HCT116 (cell line): ENCODE measurements around the gene RGS8. TPM values are rescaled to one million over a fixed set of nuclear protein-coding genes. Genes with fewer than 3 reads are reported as not detected.
"Not testable (repeated sequence)": the region's sequence is repeated elsewhere in the genome, so short reads cannot be mapped to it uniquely, and the experiment has no call there.

Experiments used
- ATAC-seq: fragments of 200-7000 bp; cut with Tn5 transposase; 2 replicates; pipeline ENCODE4 v1.9.1; 2020; ENCODE audit warnings: mild to moderate bottlenecking, moderate library complexity
- BruUV-seq: library from RNA; stranded (reverse); fragments of 400-500 nt; replicated peaks from 2 replicates; lab custom pipeline; 2021; lab: Mats Ljungman, UMichigan
- CTCF ChIA-PET: fragments of 300-600 bp; sonication (Branson Sonifier 250); formaldehyde crosslinking; loops from one replicate; lab custom pipeline; 2021; ENCODE audit warnings: antibody characterized with exemption; lab: Charles Lee
- POLR2A ChIA-PET: fragments of 300-600, 350-600 bp; sonication (Branson Sonifier 250); formaldehyde crosslinking; loops from one replicate; lab custom pipeline; 2021; ENCODE audit warnings: antibody characterized with exemption; lab: Charles Lee
- RAD21 ChIA-PET, 2 experiments: fragments of 300-600 bp; sonication (Branson Sonifier 250); formaldehyde crosslinking; loops; one replicate each; lab custom pipeline; 2023; ENCODE audit warnings: low total read pairs in 2 of 2; ENCODE audit not compliant: uncharacterized antibody in 2 of 2, unreplicated experiment in 2 of 2, low non-redundant PET in 1 of 2; lab: Charles Lee
- DNase-seq: peaks from one replicate; pipeline ENCODE4 v3.0.0-alpha.2; 2010; ENCODE audit warnings: low read depth, low spot score
- H2AFZ ChIP-seq: fragments of 200-600 bp; shearing (Covaris generic), sonication (generic); 2 replicates; pipeline ENCODE4 v1.6.1; 2017; ENCODE audit warnings: low read depth, mixed run types, mixed read lengths, antibody characterized with exemption, low read length; ENCODE audit not compliant: poor library complexity, severe bottlenecking
- H3K27ac ChIP-seq: 2 replicates; pipeline ENCODE4 v1.5.1; 2012; ENCODE audit warnings: low read depth, low read length
- H3K27me3 ChIP-seq: fragments of 200-600 bp; sonication (generic); 2 replicates; pipeline ENCODE4 v1.6.1; 2016; ENCODE audit warnings: mixed run types, low read length, mixed read lengths; ENCODE audit not compliant: insufficient read depth
- H3K36me3 ChIP-seq, 2 experiments: fragments of 200-500 bp in 1 of 2; fragments of 200-600 bp in 1 of 2; sonication (Bioruptor generic) in 1 of 2; sonication (generic) in 1 of 2; 2 replicates each; pipeline versions ENCODE4 v1.5.1 to v1.6.1; 2014 to 2016; ENCODE audit warnings: low read length in 2 of 2, inconsistent platforms in 1 of 2, mixed read lengths in 1 of 2, mixed run types in 1 of 2; ENCODE audit not compliant: insufficient read depth in 2 of 2, control insufficient read depth in 1 of 2
- H3K4me1 ChIP-seq, 2 experiments: fragments of 200-600 bp in 1 of 2; sonication (generic) in 1 of 2; 2 replicates each; pipeline versions ENCODE4 v1.5.1 to v1.6.1; 2012 to 2017; ENCODE audit warnings: low read length in 2 of 2, inconsistent platforms in 1 of 2, mild to moderate bottlenecking in 1 of 2, mixed read lengths in 1 of 2, mixed run types in 1 of 2, moderate library complexity in 1 of 2; ENCODE audit not compliant: insufficient read depth in 2 of 2, control insufficient read depth in 1 of 2
- H3K4me2 ChIP-seq: fragments of 200-600 bp; sonication (generic); 2 replicates; pipeline ENCODE4 v1.6.1; 2017; ENCODE audit warnings: mixed run types, low read length, mixed read lengths
- H3K4me3 ChIP-seq, 2 experiments: fragments of 200-600 bp in 1 of 2; sonication (generic) in 1 of 2; replicated peaks in 1 of 2; 2 replicates each; pipeline ENCODE4 v1.5.1; 2011 to 2016; ENCODE audit warnings: low read length in 2 of 2, control low read depth in 1 of 2, low read depth in 1 of 2, mild to moderate bottlenecking in 1 of 2, mixed read lengths in 1 of 2, mixed run types in 1 of 2
- H3K79me2 ChIP-seq: fragments of 200-600 bp; sonication (generic); 2 replicates; pipeline ENCODE4 v1.6.1; 2017; ENCODE audit warnings: mild to moderate bottlenecking, mixed run types, low read length, moderate library complexity, mixed read lengths; ENCODE audit not compliant: insufficient read depth
- H3K9ac ChIP-seq: fragments of 200-600 bp; sonication (generic); 2 replicates; pipeline ENCODE4 v1.6.1; 2016; ENCODE audit warnings: low read length, mixed read lengths
- H3K9me2 ChIP-seq: fragments of 200-600 bp; sonication (generic), shearing (Covaris generic); 2 replicates; pipeline ENCODE4 v1.6.1; 2017; ENCODE audit warnings: mixed run types, mild to moderate bottlenecking, moderate library complexity; ENCODE audit not compliant: insufficient read depth
- H3K9me3 ChIP-seq, 2 experiments: fragments of 200-500 bp in 1 of 2; fragments of 200-600 bp in 1 of 2; sonication (Bioruptor generic) in 1 of 2; sonication (generic) in 1 of 2; 2 replicates each; pipeline ENCODE4 v1.6.1; 2014 to 2017; ENCODE audit warnings: low read length in 2 of 2, mixed read lengths in 2 of 2, inconsistent platforms in 1 of 2, low read depth in 1 of 2, mild to moderate bottlenecking in 1 of 2, mixed run types in 1 of 2, moderate library complexity in 1 of 2; ENCODE audit not compliant: control insufficient read depth in 1 of 2, insufficient read depth in 1 of 2
- H4K20me1 ChIP-seq: fragments of 200-600 bp; sonication (generic), shearing (Covaris generic); 2 replicates; pipeline ENCODE4 v1.6.1; 2017; ENCODE audit warnings: mixed run types, mild to moderate bottlenecking, moderate library complexity; ENCODE audit not compliant: insufficient read depth
- CBX3 ChIP-seq: IDR thresholded peaks from 2 replicates; pipeline ENCODE4 v1.6.1; 2012; ENCODE audit warnings: low read depth
- EGR1 ChIP-seq: IDR thresholded peaks from 2 replicates; pipeline ENCODE4 v1.6.1; 2012; ENCODE audit warnings: low read depth
- EZH2phosphoT487 ChIP-seq: fragments of 200-600 bp; IDR thresholded peaks from 2 replicates; pipeline ENCODE4 v1.6.1; 2018; ENCODE audit warnings: antibody characterized with exemption, borderline replicate concordance
- RAD21 ChIP-seq: IDR thresholded peaks from 2 replicates; pipeline ENCODE4 v1.6.1; 2012; ENCODE audit warnings: low read depth, mild to moderate bottlenecking
- SIN3A ChIP-seq: IDR thresholded peaks from 2 replicates; pipeline ENCODE4 v1.6.1; 2012; ENCODE audit warnings: low read depth
- SRF ChIP-seq: IDR thresholded peaks from 2 replicates; pipeline ENCODE4 v1.6.1; 2012; ENCODE audit warnings: low read depth
- TCF7L2 ChIP-seq: IDR thresholded peaks from 2 replicates; pipeline ENCODE4 v1.7.0; 2011; ENCODE audit warnings: borderline replicate concordance, inconsistent platforms; ENCODE audit not compliant: insufficient read depth, insufficient read length; ENCODE audit errors: extremely low read depth
- intact Hi-C: fragments of 100-400 bp; cut with micrococcal nuclease; formaldehyde crosslinking; loops from 2 replicates; pipeline ENCODE4 v1.10.0; 2022
- total RNA-seq: library from RNA; stranded (reverse); gene quantifications from one replicate; pipeline ENCODE4 v1.2.1, GENCODE V29; 2021; ENCODE audit not compliant: unreplicated experiment
- TF ChIP-seq, protein P1 (sequence below): IDR thresholded peaks from 2 replicates; pipeline ENCODE4 v1.6.1; 2012
- TF ChIP-seq, protein P2 (sequence below), 3 experiments: fragments of 200-600 bp in 1 of 3; sonication (generic) in 1 of 3; IDR thresholded peaks in 2 of 3; conservative IDR thresholded peaks in 1 of 3; 2 replicates each; pipeline ENCODE4 v1.5.1; 2012 to 2017; ENCODE audit warnings: low read depth in 2 of 3, low read length in 2 of 3, antibody characterized with exemption in 1 of 3, borderline replicate concordance in 1 of 3, control low read depth in 1 of 3, mild to moderate bottlenecking in 1 of 3, mixed read lengths in 1 of 3, mixed run types in 1 of 3, moderate library complexity in 1 of 3; ENCODE audit not compliant: insufficient read depth in 1 of 3

RGS8 gene
- total RNA-seq, 1 experiment from 2014 or later, result not detected

DNA sequence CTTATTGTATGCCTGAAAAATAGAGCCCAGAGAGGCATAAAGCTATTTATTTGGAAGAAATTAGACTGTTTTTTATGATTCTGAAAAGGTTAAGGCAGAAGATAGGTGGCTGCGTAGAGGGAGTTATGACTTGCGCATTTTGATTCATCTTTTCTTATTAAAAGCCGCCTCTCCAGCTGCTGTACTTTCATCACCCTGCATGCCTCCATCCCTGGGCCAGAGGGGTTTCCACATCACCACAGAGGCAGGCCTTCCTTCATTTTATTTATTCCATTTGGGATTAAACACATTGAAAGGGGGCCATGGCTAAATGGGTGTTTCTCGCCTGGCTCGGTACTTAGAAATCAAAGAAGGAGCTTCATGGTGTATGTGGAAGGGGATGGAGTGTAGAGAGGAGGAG, 14.6 kb upstream of the RGS8 start:
- Histone ChIP-seq H3K79me2 (no peaks in the 10 kb centered on the region), H3K4me2 (no peak overlapping the region), H3K36me3 (no peaks in the 10 kb centered on the region), H3K4me1 (no peaks in the 10 kb centered on the region), H3K9me3 (no peaks in the 10 kb centered on the region), H3K4me3 (no peak overlapping the region), H2AFZ (no peak overlapping the region), H4K20me1 (no peaks in the 10 kb centered on the region), H3K9me2 (no peaks in the 10 kb centered on the region), H3K9ac (no peak overlapping the region), H3K27ac (no peak overlapping the region), H3K27me3 (no peaks in the 10 kb centered on the region)
- RAD21 ChIA-PET, result no interaction called here
- TF ChIP-seq CBX3, result no peak
- TF ChIP-seq SRF, result no peak
- TF ChIP-seq EZH2phosphoT487, result no peak
- no peak for TF ChIP-seq TCF7L2
- TF ChIP-seq, protein P1, sequence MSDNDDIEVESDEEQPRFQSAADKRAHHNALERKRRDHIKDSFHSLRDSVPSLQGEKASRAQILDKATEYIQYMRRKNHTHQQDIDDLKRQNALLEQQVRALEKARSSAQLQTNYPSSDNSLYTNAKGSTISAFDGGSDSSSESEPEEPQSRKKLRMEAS, result no peak
- TF ChIP-seq, protein P2, sequence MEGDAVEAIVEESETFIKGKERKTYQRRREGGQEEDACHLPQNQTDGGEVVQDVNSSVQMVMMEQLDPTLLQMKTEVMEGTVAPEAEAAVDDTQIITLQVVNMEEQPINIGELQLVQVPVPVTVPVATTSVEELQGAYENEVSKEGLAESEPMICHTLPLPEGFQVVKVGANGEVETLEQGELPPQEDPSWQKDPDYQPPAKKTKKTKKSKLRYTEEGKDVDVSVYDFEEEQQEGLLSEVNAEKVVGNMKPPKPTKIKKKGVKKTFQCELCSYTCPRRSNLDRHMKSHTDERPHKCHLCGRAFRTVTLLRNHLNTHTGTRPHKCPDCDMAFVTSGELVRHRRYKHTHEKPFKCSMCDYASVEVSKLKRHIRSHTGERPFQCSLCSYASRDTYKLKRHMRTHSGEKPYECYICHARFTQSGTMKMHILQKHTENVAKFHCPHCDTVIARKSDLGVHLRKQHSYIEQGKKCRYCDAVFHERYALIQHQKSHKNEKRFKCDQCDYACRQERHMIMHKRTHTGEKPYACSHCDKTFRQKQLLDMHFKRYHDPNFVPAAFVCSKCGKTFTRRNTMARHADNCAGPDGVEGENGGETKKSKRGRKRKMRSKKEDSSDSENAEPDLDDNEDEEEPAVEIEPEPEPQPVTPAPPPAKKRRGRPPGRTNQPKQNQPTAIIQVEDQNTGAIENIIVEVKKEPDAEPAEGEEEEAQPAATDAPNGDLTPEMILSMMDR (IDR thresholded peaks at IDR 0.05 in 2 of 3, conservative IDR thresholded peaks at IDR 0.05 in 1 of 3; ENCODE audit: borderline replicate concordance in 1 of 3, insufficient read depth in 1 of 3, low read depth in 2 of 3, low read length in 2 of 3), result no peak
- no peak for TF ChIP-seq RAD21
- no peak for TF ChIP-seq SIN3A
- TF ChIP-seq EGR1, result no peak
- POLR2A ChIA-PET, result no interaction called here
- no TSS peak for BruUV-seq
- CTCF ChIA-PET, result no interaction called here
- ATAC-seq (no peak), DNase-seq (no peak)
- intact Hi-C loops, result no loop called here

DNA sequence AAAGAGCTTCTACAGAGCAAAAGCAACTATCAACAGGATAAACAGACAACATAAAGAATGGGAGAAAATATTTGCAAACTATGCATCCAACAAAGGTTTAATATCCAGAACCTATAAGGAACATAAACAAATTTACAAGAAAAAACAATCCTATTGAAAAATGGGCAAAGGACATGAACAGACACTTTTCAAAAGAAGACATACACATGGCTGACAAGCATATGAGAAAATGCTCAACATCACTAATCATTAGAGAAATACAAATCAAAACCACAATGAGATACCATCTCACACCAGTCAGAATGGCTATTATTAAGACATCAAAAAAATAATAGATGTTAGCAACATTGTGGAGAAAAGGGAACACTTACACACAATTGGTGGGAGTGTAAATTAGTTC, 8.8 kb upstream of the RGS8 start:
- BruUV-seq, POLR2A ChIA-PET, H3K4me3 ChIP-seq, H4K20me1 ChIP-seq, H3K27me3 ChIP-seq, H2AFZ ChIP-seq, DNase-seq, CTCF ChIA-PET, H3K79me2 ChIP-seq, H3K36me3 ChIP-seq, H3K27ac ChIP-seq, RAD21 ChIA-PET, H3K4me1 ChIP-seq, H3K9me3 ChIP-seq, H3K9me2 ChIP-seq, H3K9ac ChIP-seq, ATAC-seq, H3K4me2 ChIP-seq, intact Hi-C loops: not testable (repeated sequence)
